ENCODE measurements around the gene TLE5.

Gene TLE5, protein sequence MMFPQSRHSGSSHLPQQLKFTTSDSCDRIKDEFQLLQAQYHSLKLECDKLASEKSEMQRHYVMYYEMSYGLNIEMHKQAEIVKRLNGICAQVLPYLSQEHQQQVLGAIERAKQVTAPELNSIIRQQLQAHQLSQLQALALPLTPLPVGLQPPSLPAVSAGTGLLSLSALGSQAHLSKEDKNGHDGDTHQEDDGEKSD

GRCh38 chr19:3062165-3063105 lies at the start of gene TLE5:
TSS of gene TLE5 (minus strand) at chr19:3062495. CDS start at chr19:3062200, 295 bp downstream.
- no peak for DNase-seq (ENCODE audit: low read depth, low spot score)
- Histone ChIP-seq H3K9me3 (ENCODE audit: low read depth, low read length) (no peaks in the 10 kb centered on the region), H3K4me3 (peak within 1 kb of the TSS; percentile 87), H3K36me3 (ENCODE audit: insufficient read depth, low read length) (peaks cover 31% of the 10 kb centered on the region), H3K9ac (ENCODE audit: insufficient read length) (peak within 1 kb of the TSS; percentile 85), H3K27ac (peak within 1 kb of the TSS; percentile 90)
- TF ChIP-seq EZH2 (IDR thresholded peaks at IDR 0.05) (no peak), FOXP2 (optimal IDR thresholded peaks at IDR 0.05; ENCODE audit: control extremely low read depth, extremely low read length, insufficient read depth) (no peak), POLR2AphosphoS5 (IDR thresholded peaks at IDR 0.05; ENCODE audit: borderline replicate concordance, low read depth, low read length) (no peak)

GRCh38 chr19:3111586-3112247 lies 49.4 kb upstream of the TLE5 start:
- Histone ChIP-seq H3K9me3 (ENCODE audit: low read depth, low read length) (no peaks in the 10 kb centered on the region), H3K27ac (no peak overlapping the region), H3K4me3 (no peak overlapping the region), H3K36me3 (ENCODE audit: insufficient read depth, low read length) (no peaks in the 10 kb centered on the region), H3K9ac (ENCODE audit: insufficient read length) (no peak overlapping the region)
- no peak for TF ChIP-seq FOXP2 (optimal IDR thresholded peaks at IDR 0.05; ENCODE audit: control extremely low read depth, extremely low read length, insufficient read depth)
- TF ChIP-seq POLR2AphosphoS5 (IDR thresholded peaks at IDR 0.05; ENCODE audit: borderline replicate concordance, low read depth, low read length) = no peak
- TF ChIP-seq EZH2 (IDR thresholded peaks at IDR 0.05) = no peak
- DNase-seq (ENCODE audit: low read depth, low spot score) = no peak

GRCh38 chr19:3110126-3110825 lies 48.0 kb upstream of the TLE5 start:
- Histone ChIP-seq H3K4me3 (no peak overlapping the region), H3K9ac (ENCODE audit: insufficient read length) (no peak overlapping the region), H3K9me3 (ENCODE audit: low read depth, low read length) (no peaks in the 10 kb centered on the region), H3K36me3 (ENCODE audit: insufficient read depth, low read length) (no peaks in the 10 kb centered on the region), H3K27ac (no peak overlapping the region)
- DNase-seq (ENCODE audit: low read depth, low spot score) = no peak
- no peak for TF ChIP-seq EZH2 (IDR thresholded peaks at IDR 0.05)
- TF ChIP-seq POLR2AphosphoS5 (IDR thresholded peaks at IDR 0.05; ENCODE audit: borderline replicate concordance, low read depth, low read length) = no peak
- TF ChIP-seq FOXP2 (optimal IDR thresholded peaks at IDR 0.05; ENCODE audit: control extremely low read depth, extremely low read length, insufficient read depth) = no peak

DNA sequence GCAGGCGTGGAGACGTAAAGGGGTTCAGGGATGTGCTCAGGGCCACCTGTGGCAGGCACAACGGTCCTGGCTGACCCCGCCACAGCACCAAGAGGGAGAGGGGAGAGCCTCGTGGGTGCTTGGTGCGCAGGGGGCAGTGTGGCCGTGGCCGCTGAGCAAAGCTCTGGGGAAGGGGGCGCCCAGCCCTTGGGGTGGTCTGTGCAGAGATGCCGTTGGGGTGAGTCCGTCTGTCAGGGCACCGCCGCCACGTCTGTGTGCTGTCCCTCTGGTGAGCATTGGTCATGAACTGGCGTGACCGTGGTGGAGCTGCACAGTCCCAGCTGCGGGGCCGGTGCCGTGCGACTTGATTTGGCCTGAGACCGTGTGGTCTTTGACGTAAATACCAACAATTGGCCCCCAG lies 47.2 kb upstream of the TLE5 start:
- no peak for DNase-seq (ENCODE audit: low read depth, low spot score)
- Histone ChIP-seq H3K4me3 (no peak overlapping the region), H3K9ac (ENCODE audit: insufficient read length) (no peak overlapping the region), H3K36me3 (ENCODE audit: insufficient read depth, low read length) (no peaks in the 10 kb centered on the region), H3K9me3 (ENCODE audit: low read depth, low read length) (no peaks in the 10 kb centered on the region), H3K27ac (no peak overlapping the region)
- TF ChIP-seq EZH2 (IDR thresholded peaks at IDR 0.05) = no peak
- no peak for TF ChIP-seq POLR2AphosphoS5 (IDR thresholded peaks at IDR 0.05; ENCODE audit: borderline replicate concordance, low read depth, low read length)
- TF ChIP-seq FOXP2 (optimal IDR thresholded peaks at IDR 0.05; ENCODE audit: control extremely low read depth, extremely low read length, insufficient read depth) = no peak

DNA sequence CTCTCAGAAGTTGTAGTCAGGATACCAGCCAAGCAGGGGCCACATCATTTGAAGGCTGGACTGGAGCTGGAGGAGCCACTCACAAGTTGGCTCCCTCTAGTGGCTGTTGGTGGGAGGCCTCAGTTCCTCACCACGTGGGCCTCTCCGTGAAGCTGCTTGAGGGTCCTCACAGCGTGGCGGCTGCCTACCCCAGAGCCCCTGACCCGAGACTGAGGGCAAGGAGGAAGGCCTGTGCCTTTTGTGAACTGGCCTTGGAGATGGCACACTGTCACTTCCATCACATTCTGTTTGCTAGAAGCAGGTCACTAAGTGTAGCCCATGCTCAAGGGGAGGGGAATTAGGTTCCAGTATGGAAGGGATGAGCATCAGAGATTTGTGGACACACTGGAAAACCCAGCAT lies 46.5 kb upstream of the TLE5 start:
- Histone ChIP-seq H3K4me3 (no peak overlapping the region), H3K36me3 (ENCODE audit: insufficient read depth, low read length) (no peaks in the 10 kb centered on the region), H3K27ac (no peak overlapping the region), H3K9ac (ENCODE audit: insufficient read length) (no peak overlapping the region), H3K9me3 (ENCODE audit: low read depth, low read length) (no peaks in the 10 kb centered on the region)
- no peak for DNase-seq (ENCODE audit: low read depth, low spot score)
- TF ChIP-seq EZH2 (IDR thresholded peaks at IDR 0.05) (no peak), POLR2AphosphoS5 (IDR thresholded peaks at IDR 0.05; ENCODE audit: borderline replicate concordance, low read depth, low read length) (no peak), FOXP2 (optimal IDR thresholded peaks at IDR 0.05; ENCODE audit: control extremely low read depth, extremely low read length, insufficient read depth) (no peak)

- no peak for TF ChIP-seq FOXP2 (optimal IDR thresholded peaks at IDR 0.05; ENCODE audit: control extremely low read depth, extremely low read length, insufficient read depth)
- TF ChIP-seq POLR2AphosphoS5 (IDR thresholded peaks at IDR 0.05; ENCODE audit: borderline replicate concordance, low read depth, low read length) = no peak
- no peak for TF ChIP-seq EZH2 (IDR thresholded peaks at IDR 0.05)
- Histone ChIP-seq H3K9me3 (ENCODE audit: low read depth, low read length) (no peaks in the 10 kb centered on the region), H3K4me3 (no peak overlapping the region), H3K27ac (no peak overlapping the region), H3K9ac (ENCODE audit: insufficient read length) (no peak overlapping the region), H3K36me3 (ENCODE audit: insufficient read depth, low read length) (no peaks in the 10 kb centered on the region)
- no peak for DNase-seq (ENCODE audit: low read depth, low spot score)
These were observed 45.4 kb upstream of the TLE5 start for GRCh38 chr19:3107658-3108057.

DNA sequence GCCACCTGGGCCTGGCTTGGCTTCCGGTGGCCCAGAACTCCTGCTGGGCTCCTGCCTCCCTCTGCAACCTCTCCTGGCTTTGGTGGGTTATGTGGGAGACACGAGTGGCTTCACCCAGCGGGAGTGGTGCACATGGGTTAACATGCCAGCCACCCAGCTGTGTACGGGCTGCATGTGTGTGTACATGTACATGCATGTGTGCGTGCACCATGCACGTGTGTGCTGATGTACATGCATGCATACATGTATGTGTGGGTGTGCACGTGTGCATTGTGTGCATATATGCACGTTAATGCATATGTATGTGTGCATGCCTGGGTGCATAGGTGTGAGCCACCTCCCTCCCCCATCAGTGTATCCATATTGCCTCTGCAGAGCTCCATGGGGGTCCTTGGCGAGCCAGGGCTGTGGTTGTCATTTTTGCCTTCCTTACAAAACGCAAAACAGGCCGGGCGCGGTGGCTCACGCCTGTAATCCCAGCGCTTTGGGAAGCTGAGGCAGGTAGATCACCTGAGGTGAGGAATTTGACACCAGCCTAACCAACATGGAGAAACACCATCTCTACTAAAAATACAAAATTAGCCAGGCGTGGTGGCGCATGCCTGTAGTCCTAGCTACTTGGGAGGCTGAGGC lies 44.3 kb upstream of the TLE5 start:
- Histone ChIP-seq H3K9ac (ENCODE audit: insufficient read length) (no peak overlapping the region), H3K4me3 (no peak overlapping the region), H3K36me3 (ENCODE audit: insufficient read depth, low read length) (no peaks in the 10 kb centered on the region), H3K27ac (no peak overlapping the region), H3K9me3 (ENCODE audit: low read depth, low read length) (no peaks in the 10 kb centered on the region)
- TF ChIP-seq POLR2AphosphoS5 (IDR thresholded peaks at IDR 0.05; ENCODE audit: borderline replicate concordance, low read depth, low read length) (no peak), EZH2 (IDR thresholded peaks at IDR 0.05) (no peak), FOXP2 (optimal IDR thresholded peaks at IDR 0.05; ENCODE audit: control extremely low read depth, extremely low read length, insufficient read depth) (no peak)
- DNase-seq (ENCODE audit: low read depth, low spot score) = no peak

Measured in SK-N-MC (cell line).